ENCODE measurements around the gene TPRN. TPM values are rescaled to one million over a fixed set of nuclear protein-coding genes. Genes with fewer than 3 reads are reported as not detected.

The TPRN gene
- total RNA-seq, 1 experiment from 2014 or later = 5.7 TPM

Small RNA genes within 50 kb of the gene (small RNA-seq; reads per million reads assigned to genes)
- not detected for gene MIR3621

Other genes starting within 250 kb of the TPRN start
- not detected in 2 replicates for gene LCN12, start 248.5 kb downstream of the TPRN start, total RNA-seq (2014; rRNA removed; shearing (Covaris generic); ENCODE audit: low replicate concordance)
- gene PTGDS, start 223.2 kb downstream of the TPRN start, total RNA-seq (2014; rRNA removed; shearing (Covaris generic); ENCODE audit: low replicate concordance) = not detected in 2 replicates
- not detected in 2 replicates for gene LCNL1, start 217.7 kb downstream of the TPRN start, total RNA-seq (2014; rRNA removed; shearing (Covaris generic); ENCODE audit: low replicate concordance)
- gene PAXX, start 208.3 kb downstream of the TPRN start, total RNA-seq (2014; rRNA removed; shearing (Covaris generic); ENCODE audit: low replicate concordance) = 20.1 and 62.6 TPM in 2 replicates
- not detected in 2 replicates for gene CLIC3, start 204.2 kb downstream of the TPRN start, total RNA-seq (2014; rRNA removed; shearing (Covaris generic); ENCODE audit: low replicate concordance)
- 2.4 and 6.4 TPM in 2 replicates for gene ABCA2, start 172.5 kb downstream of the TPRN start, total RNA-seq (2014; rRNA removed; shearing (Covaris generic); ENCODE audit: low replicate concordance)
- not detected in 2 replicates for gene FUT7, start 168.7 kb downstream of the TPRN start, total RNA-seq (2014; rRNA removed; shearing (Covaris generic); ENCODE audit: low replicate concordance)
- gene NPDC1, start 154.6 kb downstream of the TPRN start, total RNA-seq (2014; rRNA removed; shearing (Covaris generic); ENCODE audit: low replicate concordance) = not detected in 2 replicates
- gene ENTPD2, start 146.7 kb downstream of the TPRN start, total RNA-seq (2014; rRNA removed; shearing (Covaris generic); ENCODE audit: low replicate concordance) = not detected in 2 replicates
- gene SAPCD2, start 130.2 kb downstream of the TPRN start, total RNA-seq (2014; rRNA removed; shearing (Covaris generic); ENCODE audit: low replicate concordance) = 18.6 and 53.2 TPM in 2 replicates
- 15.1 and 26.2 TPM in 2 replicates for gene UAP1L1, start 123.2 kb downstream of the TPRN start, total RNA-seq (2014; rRNA removed; shearing (Covaris generic); ENCODE audit: low replicate concordance)
- 28.9 and 58.1 TPM in 2 replicates for gene MAN1B1, start 113.8 kb downstream of the TPRN start, total RNA-seq (2014; rRNA removed; shearing (Covaris generic); ENCODE audit: low replicate concordance)
- 114 and 237 TPM in 2 replicates for gene DPP7, start 86.0 kb downstream of the TPRN start, total RNA-seq (2014; rRNA removed; shearing (Covaris generic); ENCODE audit: low replicate concordance)
- gene GRIN1, start 61.6 kb downstream of the TPRN start, total RNA-seq (2014; rRNA removed; shearing (Covaris generic); ENCODE audit: low replicate concordance) = not detected in 2 replicates
- not detected in 2 replicates for gene LRRC26, start 30.7 kb downstream of the TPRN start, total RNA-seq (2014; rRNA removed; shearing (Covaris generic); ENCODE audit: low replicate concordance)
- gene TMEM210, start 28.7 kb downstream of the TPRN start, total RNA-seq (2014; rRNA removed; shearing (Covaris generic); ENCODE audit: low replicate concordance) = not detected in 2 replicates
- 16.8 and 28.0 TPM in 2 replicates for gene ANAPC2, start 12.2 kb downstream of the TPRN start, total RNA-seq (2014; rRNA removed; shearing (Covaris generic); ENCODE audit: low replicate concordance)
- gene SSNA1, start 12.1 kb downstream of the TPRN start, total RNA-seq (2014; rRNA removed; shearing (Covaris generic); ENCODE audit: low replicate concordance) = 48.9 and 101 TPM in 2 replicates
- 30.6 and 39.8 TPM in 2 replicates for gene TMEM203, start 4.9 kb upstream of the TPRN start, total RNA-seq (2014; rRNA removed; shearing (Covaris generic); ENCODE audit: low replicate concordance)
- gene NDOR1, start 5.0 kb upstream of the TPRN start, total RNA-seq (2014; rRNA removed; shearing (Covaris generic); ENCODE audit: low replicate concordance) = 7.8 and 13.1 TPM in 2 replicates
- 0.26 and 0.36 TPM in 2 replicates for gene RNF208, start 21.5 kb upstream of the TPRN start, total RNA-seq (2014; rRNA removed; shearing (Covaris generic); ENCODE audit: low replicate concordance)
- gene CYSRT1, start 24.4 kb upstream of the TPRN start, total RNA-seq (2014; rRNA removed; shearing (Covaris generic); ENCODE audit: low replicate concordance) = 0.75 and 1.2 TPM in 2 replicates
- 0.37 TPM in 1 of 2 replicates, not detected in the other for gene RNF224, start 26.8 kb upstream of the TPRN start, total RNA-seq (2014; rRNA removed; shearing (Covaris generic); ENCODE audit: low replicate concordance)
- gene SLC34A3, start 30.2 kb upstream of the TPRN start, total RNA-seq (2014; rRNA removed; shearing (Covaris generic); ENCODE audit: low replicate concordance) = not detected in 2 replicates
- 97.1 and 152 TPM in 2 replicates for gene TUBB4B, start 40.5 kb upstream of the TPRN start, total RNA-seq (2014; rRNA removed; shearing (Covaris generic); ENCODE audit: low replicate concordance)
- gene STPG3, start 50.5 kb upstream of the TPRN start, total RNA-seq (2014; rRNA removed; shearing (Covaris generic); ENCODE audit: low replicate concordance) = 0.61 and 0.86 TPM in 2 replicates
- gene NELFB, start 54.6 kb upstream of the TPRN start, total RNA-seq (2014; rRNA removed; shearing (Covaris generic); ENCODE audit: low replicate concordance) = 17.8 and 42.7 TPM in 2 replicates
- gene TOR4A, start 77.0 kb upstream of the TPRN start, total RNA-seq (2014; rRNA removed; shearing (Covaris generic); ENCODE audit: low replicate concordance) = 8.8 and 19.2 TPM in 2 replicates
- gene NRARP, start 101.5 kb upstream of the TPRN start, total RNA-seq (2014; rRNA removed; shearing (Covaris generic); ENCODE audit: low replicate concordance) = 1.4 and 1.8 TPM in 2 replicates
- 2.8 and 7.8 TPM in 2 replicates for gene EXD3, start 222.4 kb upstream of the TPRN start, total RNA-seq (2014; rRNA removed; shearing (Covaris generic); ENCODE audit: low replicate concordance)
- gene NOXA1, start 222.7 kb upstream of the TPRN start, total RNA-seq (2014; rRNA removed; shearing (Covaris generic); ENCODE audit: low replicate concordance) = 0.51 TPM in 1 of 2 replicates, not detected in the other
- not detected in 2 replicates for gene ENTPD8, start 240.6 kb upstream of the TPRN start, total RNA-seq (2014; rRNA removed; shearing (Covaris generic); ENCODE audit: low replicate concordance)